ENCODE data around the gene SLC35E1.

The SLC35E1 gene

DNA sequence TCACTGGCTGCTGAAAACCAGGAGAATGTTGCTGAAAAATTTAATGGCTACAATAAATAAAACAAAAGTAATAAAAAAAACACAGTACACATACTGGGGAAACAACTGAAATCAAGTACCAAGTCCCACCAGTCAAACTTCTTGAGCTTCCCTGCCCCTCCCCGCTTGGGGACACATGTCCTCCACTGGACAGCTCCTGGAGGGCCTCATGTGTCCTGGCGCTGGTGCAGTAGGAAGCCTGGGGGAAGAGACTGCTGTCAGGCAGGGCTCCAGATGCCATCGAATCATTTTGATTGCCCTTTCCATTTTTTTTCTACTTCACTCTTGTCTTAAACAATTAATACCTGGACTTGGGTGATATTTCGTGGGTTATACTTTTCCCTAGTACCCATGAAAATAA lies 26.6 kb upstream of the SLC35E1 start:
- DNase-seq (ENCODE audit: low read depth, low spot score) = no peak

- DNase-seq (ENCODE audit: low read depth, low spot score) = no peak
Observed at GRCh38 chr19:16596399-16596798, 24.2 kb upstream of the SLC35E1 start.

DNA sequence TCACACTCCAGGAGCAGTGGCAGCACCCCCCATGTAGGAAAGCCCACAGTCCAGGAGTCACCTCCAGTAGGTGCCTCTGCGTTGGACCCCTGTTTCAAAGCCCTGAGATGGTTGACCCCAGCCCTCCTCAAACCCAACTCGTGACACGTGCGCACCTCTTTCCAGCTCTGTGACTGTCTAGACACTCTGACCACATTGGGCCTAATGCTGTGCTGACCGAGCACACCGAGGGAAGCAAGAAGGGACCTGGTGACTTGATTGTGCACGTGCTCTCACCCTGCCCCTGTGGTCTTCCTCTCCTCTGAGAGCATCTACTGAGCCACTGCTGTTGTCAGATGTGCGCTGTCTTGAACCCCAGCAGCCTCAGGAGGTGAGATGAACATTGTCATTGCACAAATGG lies 22.9 kb upstream of the SLC35E1 start:
- no peak for DNase-seq (ENCODE audit: low read depth, low spot score)

DNA sequence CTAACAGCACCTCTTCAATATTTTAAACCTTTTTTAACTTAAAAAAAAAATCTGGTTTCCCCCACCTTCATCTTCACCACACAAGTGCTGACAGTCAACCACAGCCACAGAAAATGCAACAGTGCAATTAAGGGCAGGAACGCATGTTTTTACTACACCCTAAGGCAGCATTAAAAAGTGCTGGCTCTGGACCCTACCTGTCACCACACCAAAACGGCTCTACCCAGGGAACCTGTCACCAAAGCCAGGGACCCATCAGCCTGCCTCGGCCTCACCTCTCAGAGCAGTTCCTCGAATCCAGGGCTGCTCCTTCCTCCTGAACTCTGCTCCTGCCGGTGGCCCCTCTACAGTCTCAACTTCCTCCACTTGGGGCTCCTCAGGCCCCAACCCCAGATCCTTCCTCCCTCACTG lies 22.5 kb upstream of the SLC35E1 start:
- no peak for DNase-seq (ENCODE audit: low read depth, low spot score)

- DNase-seq (ENCODE audit: low read depth, low spot score) = no peak
Observed at GRCh38 chr19:16594131-16594586, 21.9 kb upstream of the SLC35E1 start.

DNA sequence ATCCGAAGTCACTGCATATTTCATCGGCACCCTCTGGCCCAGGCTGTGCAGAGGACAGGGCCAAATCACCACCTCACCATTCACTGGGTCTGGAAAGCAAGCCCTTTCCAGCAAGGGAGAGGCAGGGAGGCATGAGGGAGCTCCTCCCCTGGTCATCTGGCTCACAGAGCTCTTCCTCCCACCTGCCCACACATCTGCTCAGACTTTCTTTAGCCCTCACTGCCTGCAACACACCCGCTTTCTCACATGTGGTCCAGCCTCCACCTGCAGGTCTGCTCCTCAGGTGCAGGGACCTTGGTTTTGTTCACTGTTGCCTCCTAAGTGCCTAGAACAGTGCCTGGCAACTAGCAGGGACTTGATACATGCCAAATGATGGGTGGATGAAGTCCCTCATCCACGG lies 21.0 kb upstream of the SLC35E1 start:
- no peak for DNase-seq (ENCODE audit: low read depth, low spot score)

GRCh38 chr19:16591803-16592556 lies 19.8 kb upstream of the SLC35E1 start:
- DNase-seq (ENCODE audit: low read depth, low spot score) = no peak

DNA sequence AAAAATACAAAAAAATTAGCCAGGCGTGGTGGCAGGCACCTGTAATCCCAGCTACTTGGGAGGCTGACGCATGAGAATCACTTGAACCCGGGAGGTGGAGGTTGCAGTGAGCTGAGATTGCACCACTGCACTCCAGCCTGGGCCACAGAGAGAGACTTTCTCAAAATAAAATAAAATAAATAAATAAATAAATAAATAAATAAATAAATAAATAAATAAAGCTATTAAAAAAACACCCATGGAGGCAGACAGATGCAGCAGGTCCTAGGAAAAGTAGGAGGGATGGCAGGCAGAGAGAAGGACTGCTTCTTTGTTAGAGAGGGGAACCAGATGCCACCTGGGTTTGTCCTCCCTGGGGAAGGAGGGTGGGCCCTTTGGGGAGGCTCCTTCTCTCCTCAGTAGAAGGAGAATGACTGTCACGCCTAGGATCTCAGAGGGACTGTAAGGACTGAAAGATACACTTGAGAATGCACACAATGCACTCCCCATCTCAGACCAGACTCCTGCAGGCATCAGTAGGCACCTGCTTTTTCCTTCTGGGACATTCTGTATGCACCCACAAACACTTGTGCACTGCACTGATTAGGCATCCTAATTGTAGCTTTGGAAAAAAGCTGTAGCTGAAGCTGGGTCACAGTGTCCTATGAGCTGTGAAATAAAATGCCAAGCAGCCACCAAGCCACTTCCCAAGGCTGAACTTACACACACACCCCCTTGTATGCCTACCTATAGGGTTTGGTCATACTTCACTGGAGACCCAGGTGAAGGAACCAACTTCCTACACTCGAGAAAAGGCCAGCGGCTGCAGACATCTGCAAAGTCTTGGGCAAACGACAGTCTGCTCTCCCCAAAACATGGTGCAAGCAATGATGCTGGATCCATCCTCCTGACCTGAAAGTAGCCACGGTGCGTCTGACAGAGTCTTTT lies 18.9 kb upstream of the SLC35E1 start:
- DNase-seq (ENCODE audit: low read depth, low spot score) = no peak

DNA sequence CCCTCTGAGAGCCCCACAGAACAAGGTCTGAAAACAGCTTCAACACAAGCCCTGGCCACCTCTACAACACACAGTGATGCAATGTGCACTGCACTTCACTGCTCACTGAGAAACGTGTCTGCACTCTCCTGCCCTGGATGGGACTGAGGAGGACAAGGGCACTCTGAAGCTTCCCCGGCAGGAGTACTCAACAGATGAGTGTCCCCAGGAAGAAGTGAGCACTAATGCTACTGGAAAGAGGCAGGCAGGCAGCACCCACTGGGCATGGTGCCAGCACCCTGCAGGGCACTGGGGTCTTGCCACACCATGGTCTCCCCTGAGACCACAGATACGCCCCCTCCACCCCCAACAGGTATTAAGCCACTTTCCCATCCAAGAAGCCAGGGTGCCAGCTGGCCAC lies 17.7 kb upstream of the SLC35E1 start:
- DNase-seq (ENCODE audit: low read depth, low spot score) = no peak

GRCh38 chr19:16588824-16589577 lies 16.8 kb upstream of the SLC35E1 start:
- no peak for DNase-seq (ENCODE audit: low read depth, low spot score)

GRCh38 chr19:16587833-16588823 lies 15.9 kb upstream of the SLC35E1 start:
- DNase-seq (ENCODE audit: low read depth, low spot score) = peak; percentile 28

DNA sequence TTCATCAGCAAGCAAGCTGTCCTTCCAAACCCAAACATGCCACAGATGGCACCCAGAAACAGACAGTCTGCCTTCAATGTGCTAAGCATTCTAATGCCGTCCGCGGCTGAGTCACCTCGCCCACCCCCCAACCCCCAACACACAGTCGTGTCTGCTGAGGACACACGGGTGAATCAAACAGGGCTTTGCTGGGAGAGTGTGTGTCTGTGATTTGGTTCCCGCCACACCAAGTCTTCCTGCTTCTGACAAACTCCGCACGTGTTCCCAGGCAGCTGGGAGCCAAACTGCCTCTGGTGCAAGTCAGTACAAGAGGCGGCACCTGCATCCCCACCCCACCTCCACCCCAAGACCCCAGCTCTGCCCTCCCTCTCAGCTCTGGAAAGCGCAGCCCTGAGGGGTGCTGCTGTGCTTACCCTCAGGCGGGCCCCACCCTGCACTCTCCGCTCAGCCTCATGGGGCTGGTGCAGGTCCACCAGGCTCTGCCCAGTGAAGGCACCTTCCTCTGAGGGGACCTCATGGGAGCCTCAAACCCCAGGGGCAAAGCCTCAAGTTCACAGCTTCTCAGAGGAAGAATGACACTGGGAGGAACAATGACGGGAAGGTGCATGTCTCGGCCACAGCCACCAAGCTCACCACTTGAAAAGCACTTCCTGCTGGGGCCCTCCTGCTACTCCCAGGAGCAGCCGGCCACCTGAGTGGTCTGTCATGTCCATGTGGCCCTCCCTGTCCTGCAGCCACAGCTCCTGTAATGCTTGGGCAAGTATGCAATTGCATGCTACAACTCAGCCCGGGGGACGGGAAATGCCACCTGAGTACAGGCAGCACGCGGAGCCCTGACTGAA lies 15.0 kb upstream of the SLC35E1 start:
- DNase-seq (ENCODE audit: low read depth, low spot score) = peak; percentile 27

DNA sequence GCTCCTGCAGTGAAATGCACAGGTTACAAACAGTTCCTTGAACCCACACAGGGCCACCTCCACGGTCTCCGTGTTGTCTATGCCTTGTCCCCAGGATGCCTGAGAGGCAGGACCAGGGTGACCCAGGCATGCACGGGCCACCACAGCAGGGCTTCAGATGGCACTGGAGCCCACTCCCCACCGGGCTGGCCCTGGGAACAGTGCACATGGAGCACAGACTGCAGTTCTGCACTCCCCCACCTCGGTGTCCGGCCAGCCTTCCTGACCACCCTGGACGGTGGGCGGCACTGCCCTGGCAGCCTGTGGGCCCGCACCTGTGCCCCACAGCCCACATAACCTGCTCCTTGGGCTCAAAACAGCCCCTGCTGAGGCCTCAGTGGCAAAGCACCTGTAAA lies 14.3 kb upstream of the SLC35E1 start:
- no peak for DNase-seq (ENCODE audit: low read depth, low spot score)

- no peak for DNase-seq (ENCODE audit: low read depth, low spot score)
Observed at GRCh38 chr19:16585808-16586476, 13.7 kb upstream of the SLC35E1 start.

DNA sequence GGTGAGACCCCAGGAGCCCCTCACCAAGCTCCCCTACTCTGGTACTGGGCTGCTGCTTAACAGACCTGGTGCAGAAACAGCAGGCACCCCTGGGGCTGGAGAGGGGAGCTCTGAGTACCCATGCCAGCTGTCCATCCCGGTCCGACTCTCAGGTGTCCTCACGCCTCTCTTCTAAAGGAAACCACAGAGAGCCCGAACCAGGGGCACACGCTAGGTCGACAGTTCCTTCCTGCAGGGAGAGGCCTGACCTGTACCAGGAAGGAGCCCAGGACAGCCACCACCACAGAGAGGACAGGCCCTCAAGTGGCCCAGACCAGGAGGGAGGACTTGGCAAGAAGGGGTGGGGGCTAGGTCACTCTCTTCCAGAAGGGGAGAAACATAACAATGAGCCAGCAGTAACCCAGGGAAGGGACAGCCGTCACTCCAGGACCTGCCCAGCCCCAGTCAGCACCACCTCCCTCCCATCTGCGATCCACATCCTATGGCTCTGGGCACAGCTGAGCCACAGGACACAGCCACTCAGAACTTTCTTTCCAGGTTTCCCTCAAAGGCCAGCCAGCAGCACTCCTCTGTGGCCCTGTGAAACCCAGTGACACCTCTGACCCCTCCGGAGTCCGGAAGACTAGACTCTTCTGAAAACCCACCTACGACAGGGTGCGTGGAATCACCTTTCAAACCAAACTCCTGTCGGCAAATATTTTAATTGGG lies 13.0 kb upstream of the SLC35E1 start:
- no peak for DNase-seq (ENCODE audit: low read depth, low spot score)

- DNase-seq (ENCODE audit: low read depth, low spot score) = peak; percentile 71
Observed at GRCh38 chr19:16584248-16585093, 12.3 kb upstream of the SLC35E1 start.

DNA sequence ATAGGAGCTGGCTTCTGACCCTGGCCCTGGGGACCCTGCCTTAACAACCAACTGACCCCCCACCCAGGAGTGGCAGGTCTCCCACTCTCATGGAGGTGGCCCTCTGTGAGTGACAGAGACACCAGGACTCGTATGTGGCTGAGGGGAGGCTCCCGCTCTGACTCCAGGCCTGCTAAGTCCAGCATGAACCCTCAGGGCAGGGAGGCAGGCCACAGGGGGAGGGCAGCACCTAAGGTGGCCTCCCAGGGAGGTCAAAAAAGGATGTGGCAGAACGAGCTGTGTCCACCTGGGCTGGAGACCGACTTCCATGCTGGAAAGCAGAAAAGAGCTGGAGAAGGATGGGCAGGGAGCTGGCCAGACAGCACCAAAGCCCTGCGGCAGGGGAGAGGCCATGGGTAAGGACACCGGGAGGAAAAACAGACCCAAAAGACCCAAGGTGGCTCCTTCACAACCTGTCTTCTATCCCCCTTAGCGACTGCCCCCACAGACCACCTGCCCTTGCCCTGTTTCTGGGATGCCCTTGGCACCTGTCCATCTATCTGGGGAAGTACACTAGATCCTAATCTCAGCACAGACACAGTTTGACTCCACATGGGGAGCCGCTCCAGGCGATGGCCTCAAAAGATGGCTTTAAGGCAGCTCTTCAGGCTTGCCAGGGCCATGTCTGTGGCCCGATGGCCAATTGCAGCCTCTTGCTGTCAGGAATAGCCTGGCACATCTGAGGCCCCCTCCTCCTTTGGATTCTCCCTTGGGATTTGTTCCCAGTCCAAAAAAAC lies 10.5 kb upstream of the SLC35E1 start:
- DNase-seq (ENCODE audit: low read depth, low spot score) = no peak
